Activated naive CD4-positive, alpha-beta T cell treated with anti-CD3 and anti-CD28 coated beads for 36 hours (primary cell): ENCODE measurements around the gene DHFR2. TPM values are rescaled to one million over a fixed set of nuclear protein-coding genes. Genes with fewer than 3 reads are reported as not detected.
A peak's percentile ranks its signal among the peaks of the same experiment; 100 is the strongest.
"Not testable (repeated sequence)": the region's sequence is repeated elsewhere in the genome, so short reads cannot be mapped to it uniquely, and the experiment has no call there.

Experiments
- CTCF ChIA-PET: fragments of 350-600 bp; sonication (Branson Sonifier 250); formaldehyde crosslinking; loops from one replicate; lab custom pipeline; 2021; ENCODE audit warnings: antibody characterized with exemption; lab: Charles Lee
- DNase-seq: peaks from one replicate; pipeline ENCODE4 v3.0.0-alpha.2; 2020
- H3K27ac Mint-ChIP-seq: one replicate; pipeline ENCODE4 v1.8.0; 2021; ENCODE audit warnings: mild to moderate bottlenecking, mixed read lengths
- H3K27me3 Mint-ChIP-seq: one replicate; pipeline ENCODE4 v1.8.0; 2021; ENCODE audit warnings: low read depth, mixed read lengths
- H3K36me3 Mint-ChIP-seq: one replicate; pipeline ENCODE4 v1.8.0; 2021; ENCODE audit warnings: low read depth, mixed read lengths
- H3K4me1 Mint-ChIP-seq: one replicate; pipeline ENCODE4 v1.8.0; 2021; ENCODE audit warnings: low read depth, mixed read lengths
- H3K4me3 Mint-ChIP-seq: one replicate; pipeline ENCODE4 v1.8.0; 2021; ENCODE audit warnings: mild to moderate bottlenecking, moderate library complexity, mixed read lengths
- H3K9me3 Mint-ChIP-seq: one replicate; pipeline ENCODE4 v1.8.0; 2021; ENCODE audit warnings: mixed read lengths
- intact Hi-C: fragments of 100-400 bp; cut with micrococcal nuclease; formaldehyde crosslinking; loops from one replicate; pipeline ENCODE4 v1.15.1; 2023
- total RNA-seq, 2 experiments: library from RNA; stranded (reverse); gene quantifications; one replicate each; pipeline ENCODE4 v1.2.3, GENCODE V29; 2021

DHFR2 gene
- total RNA-seq, 2 experiments from 2014 or later: 4.5 to 5.3 TPM

GRCh38 chr3:94082391-94082937 lies 19.7 kb upstream of the DHFR2 start:
- DNase-seq: no peak
- H3K27ac Mint-ChIP-seq: no peak overlapping the region
- no peak overlapping the region for H3K4me3 Mint-ChIP-seq
- CTCF ChIA-PET: interaction anchor here (1.1 kb wide), 1 partner anchor 13 kb away, joined by 5 read pairs; no protein-coding TSS in a partner anchor
- H3K9me3 Mint-ChIP-seq: no peaks in the 10 kb centered on the region
- peaks cover 42% of the 10 kb centered on the region for H3K4me1 Mint-ChIP-seq
- H3K36me3 Mint-ChIP-seq: peaks cover 15% of the 10 kb centered on the region
- H3K27me3 Mint-ChIP-seq: no peaks in the 10 kb centered on the region
- intact Hi-C loops: no loop called here

- Mint-ChIP-seq H3K4me1 (peaks cover 48% of the 10 kb centered on the region), H3K9me3 (no peaks in the 10 kb centered on the region), H3K27me3 (no peaks in the 10 kb centered on the region), H3K27ac (no peak overlapping the region), H3K36me3 (peaks cover 21% of the 10 kb centered on the region), H3K4me3 (no peak overlapping the region)
- intact Hi-C loops: no loop called here
- CTCF ChIA-PET: interaction anchor here (1.1 to 1.6 kb wide), 2 partner anchors 11 to 12 kb away, joined by 4 to 5 read pairs; no protein-coding TSS in a partner anchor
- no peak for DNase-seq
These were observed 19.2 kb upstream of the DHFR2 start for GRCh38 chr3:94081884-94082283.

- H3K4me3 Mint-ChIP-seq, H3K27ac Mint-ChIP-seq, H3K9me3 Mint-ChIP-seq, H3K27me3 Mint-ChIP-seq, intact Hi-C loops, DNase-seq: not testable (repeated sequence)
- peaks cover 30% of the 10 kb centered on the region for H3K36me3 Mint-ChIP-seq
- CTCF ChIA-PET: interaction anchor here (1.0 to 1.6 kb wide), 3 partner anchors 10 to 15 kb away, joined by 3 to 4 read pairs (median 3); no protein-coding TSS in a partner anchor
- H3K4me1 Mint-ChIP-seq: peaks cover 53% of the 10 kb centered on the region
These were observed 17.8 kb upstream of the DHFR2 start for GRCh38 chr3:94080552-94080951.

GRCh38 chr3:94076055-94076454 lies 13.3 kb upstream of the DHFR2 start:
- Mint-ChIP-seq H3K4me1 (peaks cover 75% of the 10 kb centered on the region), H3K27me3 (no peaks in the 10 kb centered on the region), H3K36me3 (peaks cover 52% of the 10 kb centered on the region), H3K9me3 (no peaks in the 10 kb centered on the region), H3K4me3 (no peak overlapping the region), H3K27ac (no peak overlapping the region)
- CTCF ChIA-PET: no interaction called here
- no peak for DNase-seq
- intact Hi-C loops: no loop called here

- Mint-ChIP-seq H3K27ac (no peak overlapping the region), H3K9me3 (peaks cover 5% of the 10 kb centered on the region)
These were observed 9.1 kb upstream of the DHFR2 start for GRCh38 chr3:94071713-94072284.

GRCh38 chr3:94070341-94070911 lies 7.7 kb upstream of the DHFR2 start:
- intact Hi-C loops: no loop called here
- H3K9me3 Mint-ChIP-seq: peaks cover 5% of the 10 kb centered on the region
- H3K4me3 Mint-ChIP-seq: no peak overlapping the region
- H3K4me1 Mint-ChIP-seq: peaks cover 74% of the 10 kb centered on the region
- CTCF ChIA-PET: interaction anchor here (0.7 to 3.1 kb wide), 10 partner anchors 8 to 89 kb away, joined by 3 to 30 read pairs (median 4); partner anchors contain the start of gene DHFR2
- no peak for DNase-seq
- H3K27me3 Mint-ChIP-seq: no peaks in the 10 kb centered on the region
- peaks cover 48% of the 10 kb centered on the region for H3K36me3 Mint-ChIP-seq
- H3K27ac Mint-ChIP-seq: no peak overlapping the region

More at GRCh38 chr3:94071713-94072284, 9.1 kb upstream of the DHFR2 start:
- peaks cover 51% of the 10 kb centered on the region for H3K36me3 Mint-ChIP-seq
- DNase-seq: no peak
- CTCF ChIA-PET: interaction anchor here (1.0 to 3.1 kb wide), 3 partner anchors 68 to 87 kb away, joined by 3 to 30 read pairs (median 3); no protein-coding TSS in a partner anchor
- H3K4me1 Mint-ChIP-seq: peaks cover 68% of the 10 kb centered on the region
- H3K4me3 Mint-ChIP-seq: no peak overlapping the region
- intact Hi-C loops: no loop called here
- H3K27me3 Mint-ChIP-seq: no peaks in the 10 kb centered on the region

GRCh38 chr3:94069194-94069813 lies 6.6 kb upstream of the DHFR2 start:
- intact Hi-C loops: loop anchor here (1.0 kb wide), 2 partner anchors 58 to 65 kb away; no protein-coding TSS in a partner anchor
- Mint-ChIP-seq H3K36me3 (peaks cover 50% of the 10 kb centered on the region), H3K27ac (no peak overlapping the region), H3K27me3 (no peaks in the 10 kb centered on the region), H3K4me3 (no peak overlapping the region), H3K4me1 (peaks cover 76% of the 10 kb centered on the region), H3K9me3 (peaks cover 5% of the 10 kb centered on the region)
- CTCF ChIA-PET: interaction anchor here (0.7 to 3.1 kb wide), 16 partner anchors 11 to 813 kb away, joined by 3 to 30 read pairs (median 5); no protein-coding TSS in a partner anchor
- DNase-seq: no peak

- no peak for DNase-seq
- intact Hi-C loops: no loop called here
- Mint-ChIP-seq H3K4me1 (peaks cover 68% of the 10 kb centered on the region), H3K27me3 (no peaks in the 10 kb centered on the region), H3K27ac (no peak overlapping the region), H3K9me3 (peaks cover 5% of the 10 kb centered on the region), H3K36me3 (peaks cover 32% of the 10 kb centered on the region), H3K4me3 (no peak overlapping the region)
- CTCF ChIA-PET: no interaction called here
These were observed 4.1 kb upstream of the DHFR2 start for GRCh38 chr3:94066506-94067500.

GRCh38 chr3:94065819-94066480 lies 3.2 kb upstream of the DHFR2 start:
- Mint-ChIP-seq H3K27me3 (no peaks in the 10 kb centered on the region), H3K4me3 (no peak overlapping the region), H3K4me1 (peaks cover 60% of the 10 kb centered on the region), H3K27ac (no peak overlapping the region), H3K9me3 (peaks cover 5% of the 10 kb centered on the region), H3K36me3 (peaks cover 30% of the 10 kb centered on the region)
- intact Hi-C loops: no loop called here
- CTCF ChIA-PET: no interaction called here
- no peak for DNase-seq

GRCh38 chr3:94065122-94065521 lies 2.4 kb upstream of the DHFR2 start:
- Mint-ChIP-seq H3K36me3 (peaks cover 34% of the 10 kb centered on the region), H3K4me3 (peak overlapping the region; percentile 17), H3K9me3 (peaks cover 5% of the 10 kb centered on the region), H3K4me1 (peaks cover 59% of the 10 kb centered on the region), H3K27me3 (no peaks in the 10 kb centered on the region), H3K27ac (no peak overlapping the region)
- intact Hi-C loops: no loop called here
- CTCF ChIA-PET: interaction anchor here (0.6 kb wide), 1 partner anchor 75 kb away, joined by 3 read pairs; no protein-coding TSS in a partner anchor
- DNase-seq: no peak

GRCh38 chr3:94064243-94064860 lies 1.6 kb upstream of the DHFR2 start:
- Mint-ChIP-seq H3K36me3 (peaks cover 35% of the 10 kb centered on the region), H3K4me1 (peaks cover 57% of the 10 kb centered on the region)
- CTCF ChIA-PET: interaction anchor here (0.6 kb wide), 1 partner anchor 75 kb away, joined by 3 read pairs; no protein-coding TSS in a partner anchor

More at GRCh38 chr3:94064243-94064860, 1.6 kb upstream of the DHFR2 start:
- peak overlapping the region; percentile 95 for H3K4me3 Mint-ChIP-seq
- H3K27me3 Mint-ChIP-seq: no peaks in the 10 kb centered on the region
- no peak for DNase-seq
- intact Hi-C loops: no loop called here
- H3K9me3 Mint-ChIP-seq: peaks cover 5% of the 10 kb centered on the region
- peak overlapping the region; percentile 99 for H3K27ac Mint-ChIP-seq
